Neutrophil (primary cell): Measurements from ENCODE around the gene ZNF286A.
"Not testable (repeated sequence)": the region's sequence is repeated elsewhere in the genome, so short reads cannot be mapped to it uniquely, and the experiment has no call there.

Experiments
- H3K27ac ChIP-seq: fragments of 200-600 bp; sonication (generic); 2 replicates; pipeline ENCODE4 v1.5.1; 2016; ENCODE audit warnings: mild to moderate bottlenecking, moderate library complexity
- H3K27me3 ChIP-seq: fragments of 200-600 bp; sonication (generic); 2 replicates; pipeline ENCODE4 v1.6.0; 2016; ENCODE audit warnings: mild to moderate bottlenecking
- H3K36me3 ChIP-seq: fragments of 200-600 bp; sonication (generic); 2 replicates; pipeline ENCODE4 v1.5.1; 2017
- H3K4me1 ChIP-seq, 2 experiments: fragments of 200-600 bp in 1 of 2; sonication (generic) in 1 of 2; 1 replicate in 1 of 2; 2 replicates in 1 of 2; pipeline versions ENCODE4 v1.5.1 to v1.6.1; 2013 to 2016; ENCODE audit warnings: low read depth in 1 of 2, low read length in 1 of 2, mild to moderate bottlenecking in 1 of 2, moderate library complexity in 1 of 2; ENCODE audit not compliant: control insufficient read depth in 1 of 2, insufficient read depth in 1 of 2
- H3K4me3 ChIP-seq, 2 experiments: fragments of 200-600 bp in 1 of 2; sonication (generic) in 1 of 2; 1 replicate in 1 of 2; 2 replicates in 1 of 2; pipeline ENCODE4 v1.5.1; 2013 to 2016; ENCODE audit warnings: low read depth in 1 of 2, low read length in 1 of 2, mild to moderate bottlenecking in 1 of 2, moderate library complexity in 1 of 2
- H3K9me3 ChIP-seq: fragments of 200-600 bp; sonication (generic); 2 replicates; pipeline ENCODE4 v1.5.1; 2016
- CTCF ChIP-seq: fragments of 200-600 bp; sonication (generic); IDR thresholded peaks from 2 replicates; pipeline ENCODE4 v1.5.1; 2016; ENCODE audit warnings: antibody characterized with exemption

ZNF286A gene

GRCh38 chr17:15742921-15743320 is 43.4 kb downstream of the ZNF286A start:
- no peaks in the 10 kb centered on the region for H3K4me1 ChIP-seq
- H3K27ac ChIP-seq: no peak overlapping the region
- no peaks in the 10 kb centered on the region for H3K36me3 ChIP-seq
- TF ChIP-seq CTCF: no peak
- H3K4me3 ChIP-seq: no peak overlapping the region
- peaks cover 15% of the 10 kb centered on the region for H3K27me3 ChIP-seq
- H3K9me3 ChIP-seq: no peaks in the 10 kb centered on the region

GRCh38 chr17:15744074-15744676 is 44.6 kb downstream of the ZNF286A start:
- Histone ChIP-seq H3K4me3 (no peak overlapping the region), H3K27me3 (peaks cover 15% of the 10 kb centered on the region), H3K9me3 (no peaks in the 10 kb centered on the region), H3K27ac (no peak overlapping the region), H3K36me3 (no peaks in the 10 kb centered on the region), H3K4me1 (no peaks in the 10 kb centered on the region)
- TF ChIP-seq CTCF: no peak

- no peaks in the 10 kb centered on the region for H3K36me3 ChIP-seq
- TF ChIP-seq CTCF: no peak
- H3K27ac ChIP-seq: no peak overlapping the region
- H3K4me3 ChIP-seq: no peak overlapping the region
- no peaks in the 10 kb centered on the region for H3K9me3 ChIP-seq
- H3K27me3 ChIP-seq: peaks cover 14% of the 10 kb centered on the region
- H3K4me1 ChIP-seq: no peaks in the 10 kb centered on the region
Measured at GRCh38 chr17:15744885-15745284, 45.3 kb downstream of the ZNF286A start.

GRCh38 chr17:15749403-15749802 is 49.9 kb downstream of the ZNF286A start:
- H3K4me3 ChIP-seq, H3K4me1 ChIP-seq: not testable (repeated sequence)
- peaks cover 30% of the 10 kb centered on the region for H3K27me3 ChIP-seq

GRCh38 chr17:15768865-15769533 is 69.4 kb downstream of the ZNF286A start:
- H3K4me1 ChIP-seq, H3K4me3 ChIP-seq, H3K27ac ChIP-seq, H3K36me3 ChIP-seq, H3K27me3 ChIP-seq, H3K9me3 ChIP-seq: not testable (repeated sequence)

More at GRCh38 chr17:15749403-15749802, 49.9 kb downstream of the ZNF286A start:
- H3K27ac ChIP-seq, H3K9me3 ChIP-seq, H3K36me3 ChIP-seq: not testable (repeated sequence)
